ENCODE measurements around the gene ADRM1.

- TF ChIP-seq, protein P1, sequence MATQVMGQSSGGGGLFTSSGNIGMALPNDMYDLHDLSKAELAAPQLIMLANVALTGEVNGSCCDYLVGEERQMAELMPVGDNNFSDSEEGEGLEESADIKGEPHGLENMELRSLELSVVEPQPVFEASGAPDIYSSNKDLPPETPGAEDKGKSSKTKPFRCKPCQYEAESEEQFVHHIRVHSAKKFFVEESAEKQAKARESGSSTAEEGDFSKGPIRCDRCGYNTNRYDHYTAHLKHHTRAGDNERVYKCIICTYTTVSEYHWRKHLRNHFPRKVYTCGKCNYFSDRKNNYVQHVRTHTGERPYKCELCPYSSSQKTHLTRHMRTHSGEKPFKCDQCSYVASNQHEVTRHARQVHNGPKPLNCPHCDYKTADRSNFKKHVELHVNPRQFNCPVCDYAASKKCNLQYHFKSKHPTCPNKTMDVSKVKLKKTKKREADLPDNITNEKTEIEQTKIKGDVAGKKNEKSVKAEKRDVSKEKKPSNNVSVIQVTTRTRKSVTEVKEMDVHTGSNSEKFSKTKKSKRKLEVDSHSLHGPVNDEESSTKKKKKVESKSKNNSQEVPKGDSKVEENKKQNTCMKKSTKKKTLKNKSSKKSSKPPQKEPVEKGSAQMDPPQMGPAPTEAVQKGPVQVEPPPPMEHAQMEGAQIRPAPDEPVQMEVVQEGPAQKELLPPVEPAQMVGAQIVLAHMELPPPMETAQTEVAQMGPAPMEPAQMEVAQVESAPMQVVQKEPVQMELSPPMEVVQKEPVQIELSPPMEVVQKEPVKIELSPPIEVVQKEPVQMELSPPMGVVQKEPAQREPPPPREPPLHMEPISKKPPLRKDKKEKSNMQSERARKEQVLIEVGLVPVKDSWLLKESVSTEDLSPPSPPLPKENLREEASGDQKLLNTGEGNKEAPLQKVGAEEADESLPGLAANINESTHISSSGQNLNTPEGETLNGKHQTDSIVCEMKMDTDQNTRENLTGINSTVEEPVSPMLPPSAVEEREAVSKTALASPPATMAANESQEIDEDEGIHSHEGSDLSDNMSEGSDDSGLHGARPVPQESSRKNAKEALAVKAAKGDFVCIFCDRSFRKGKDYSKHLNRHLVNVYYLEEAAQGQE (IDR thresholded peaks at IDR 0.05), result no peak
- no peak for TF ChIP-seq POLR2A (IDR thresholded peaks at IDR 0.05; ENCODE audit: low read length)
- TF ChIP-seq NPAS2 (CRISPR knock-in tag; IDR thresholded peaks at IDR 0.05; ENCODE audit: borderline replicate concordance), result no peak
- TF ChIP-seq TFCP2L1 (CRISPR knock-in tag; IDR thresholded peaks at IDR 0.05), result no peak
- no peak for TF ChIP-seq ZNF302 (CRISPR knock-in tag; IDR thresholded peaks at IDR 0.05)
- TF ChIP-seq CTCF (IDR thresholded peaks at IDR 0.05), result no peak
- no peak for TF ChIP-seq CHD2 (IDR thresholded peaks at IDR 0.05; ENCODE audit: low read length, partially characterized antibody)
- no peak for TF ChIP-seq MAX (IDR thresholded peaks at IDR 0.05)
- no peak for TF ChIP-seq EP300 (IDR thresholded peaks at IDR 0.05)
- TF ChIP-seq RFX5 (IDR thresholded peaks at IDR 0.05), result no peak
These were observed 17.1 kb upstream of the ADRM1 start for GRCh38 chr20:62285722-62286121.
